ENCODE results near the gene PARN.

Gene PARN

DNA sequence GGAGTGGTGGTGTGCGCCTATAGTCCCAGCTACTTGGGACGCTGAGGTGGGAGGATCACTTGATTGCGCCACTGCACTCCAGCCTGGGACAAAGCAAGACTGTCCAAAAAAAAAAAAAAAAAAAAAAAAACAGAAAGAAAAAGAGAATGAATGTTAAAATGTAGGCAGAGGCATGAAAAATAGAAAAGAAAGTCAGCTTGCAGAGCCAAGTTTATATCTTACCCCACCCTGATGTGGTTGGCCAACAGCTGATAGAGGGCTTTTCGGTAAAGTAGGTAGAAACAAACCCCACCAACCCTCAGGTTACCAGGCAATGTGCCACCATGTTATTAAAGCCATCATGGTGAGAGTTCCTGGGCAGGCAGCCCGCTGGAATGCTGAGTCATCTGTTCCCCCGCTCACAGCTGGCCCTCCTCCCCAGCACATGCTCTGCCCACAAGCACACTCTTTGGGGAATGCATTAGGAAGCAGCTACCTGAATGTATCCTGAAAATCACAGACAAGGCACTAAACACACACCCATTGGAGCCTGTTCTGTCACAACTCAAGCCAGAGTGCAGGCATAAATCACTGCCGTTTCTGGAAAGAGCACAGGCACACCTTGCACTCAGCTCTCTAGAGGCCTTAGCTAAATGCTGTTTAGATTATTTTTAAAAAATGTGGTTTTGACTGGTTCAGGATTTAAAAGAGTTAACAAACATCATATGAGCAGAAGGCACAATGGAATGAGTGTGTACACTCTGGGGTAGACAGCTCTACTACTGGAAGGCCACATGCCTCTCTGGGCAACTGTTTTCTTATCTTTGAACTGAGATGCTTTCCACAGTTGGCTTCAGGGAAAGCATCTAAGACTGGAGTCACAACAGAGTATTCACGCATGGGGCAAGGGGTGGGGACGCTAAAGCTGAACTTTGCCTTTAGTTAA, 128.5 kb downstream of the PARN start:
- no peak for DNase-seq
- TF ChIP-seq, protein P1, sequence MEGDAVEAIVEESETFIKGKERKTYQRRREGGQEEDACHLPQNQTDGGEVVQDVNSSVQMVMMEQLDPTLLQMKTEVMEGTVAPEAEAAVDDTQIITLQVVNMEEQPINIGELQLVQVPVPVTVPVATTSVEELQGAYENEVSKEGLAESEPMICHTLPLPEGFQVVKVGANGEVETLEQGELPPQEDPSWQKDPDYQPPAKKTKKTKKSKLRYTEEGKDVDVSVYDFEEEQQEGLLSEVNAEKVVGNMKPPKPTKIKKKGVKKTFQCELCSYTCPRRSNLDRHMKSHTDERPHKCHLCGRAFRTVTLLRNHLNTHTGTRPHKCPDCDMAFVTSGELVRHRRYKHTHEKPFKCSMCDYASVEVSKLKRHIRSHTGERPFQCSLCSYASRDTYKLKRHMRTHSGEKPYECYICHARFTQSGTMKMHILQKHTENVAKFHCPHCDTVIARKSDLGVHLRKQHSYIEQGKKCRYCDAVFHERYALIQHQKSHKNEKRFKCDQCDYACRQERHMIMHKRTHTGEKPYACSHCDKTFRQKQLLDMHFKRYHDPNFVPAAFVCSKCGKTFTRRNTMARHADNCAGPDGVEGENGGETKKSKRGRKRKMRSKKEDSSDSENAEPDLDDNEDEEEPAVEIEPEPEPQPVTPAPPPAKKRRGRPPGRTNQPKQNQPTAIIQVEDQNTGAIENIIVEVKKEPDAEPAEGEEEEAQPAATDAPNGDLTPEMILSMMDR (IDR thresholded peaks at IDR 0.05; ENCODE audit: low read depth, low read length), result no peak
- Histone ChIP-seq H3K9me3 (ENCODE audit: severe bottlenecking) (no peaks in the 10 kb centered on the region), H3K27ac (no peak overlapping the region), H3K36me3 (no peaks in the 10 kb centered on the region), H3K27me3 (ENCODE audit: insufficient read depth, low read depth, severe bottlenecking) (no peaks in the 10 kb centered on the region), H3K4me3 (ENCODE audit: low read depth, low read length) (no peak overlapping the region)

DNA sequence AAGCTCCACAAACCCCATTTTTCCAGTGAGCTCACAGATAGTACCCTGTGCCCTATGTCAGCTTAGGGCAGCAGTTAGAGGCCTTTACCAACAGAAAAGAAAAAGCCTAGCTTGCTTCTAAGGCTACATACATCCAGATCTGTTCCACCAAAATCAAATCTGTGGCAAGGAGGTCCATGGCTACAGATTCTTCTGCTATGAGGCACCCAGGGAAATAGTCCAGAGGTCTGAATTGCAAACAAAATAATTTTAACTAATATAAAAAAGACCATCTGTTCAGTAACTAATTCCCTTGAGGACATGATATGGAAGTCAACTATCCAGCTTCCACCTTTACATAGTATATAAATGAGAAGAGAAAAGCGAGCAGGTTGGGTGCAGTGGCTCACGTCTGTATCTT, 129.3 kb downstream of the PARN start:
- TF ChIP-seq, protein P1 (IDR thresholded peaks at IDR 0.05; ENCODE audit: low read depth, low read length), result no peak
- Histone ChIP-seq H3K9me3 (ENCODE audit: severe bottlenecking) (no peaks in the 10 kb centered on the region), H3K36me3 (no peaks in the 10 kb centered on the region), H3K4me3 (ENCODE audit: low read depth, low read length) (no peak overlapping the region), H3K27me3 (ENCODE audit: insufficient read depth, low read depth, severe bottlenecking) (no peaks in the 10 kb centered on the region), H3K27ac (no peak overlapping the region; the same call in 1 of the 2 replicates)
- no peak for DNase-seq

DNA sequence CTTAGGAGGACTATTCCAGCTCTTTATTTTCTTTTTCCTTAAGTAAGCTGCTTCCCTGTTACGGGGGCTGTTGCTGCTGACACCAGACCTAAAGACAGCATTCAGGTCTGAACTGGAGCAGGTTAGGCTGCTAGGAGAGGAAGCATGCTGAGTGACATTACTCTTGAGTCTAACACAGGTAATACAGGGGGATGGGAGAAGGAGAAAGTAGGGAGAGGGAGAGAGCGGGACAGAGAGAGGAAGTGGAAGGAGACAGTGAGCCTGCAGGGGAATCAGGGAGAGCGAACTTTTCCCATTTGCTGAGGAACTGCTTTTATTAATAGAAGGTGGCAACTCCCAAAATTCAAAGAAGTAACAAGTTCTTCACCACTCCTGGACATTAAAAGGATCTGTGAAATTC, 130.9 kb downstream of the PARN start:
- TF ChIP-seq, protein P1 (IDR thresholded peaks at IDR 0.05; ENCODE audit: low read depth, low read length), result no peak
- DNase-seq, result no peak

DNA sequence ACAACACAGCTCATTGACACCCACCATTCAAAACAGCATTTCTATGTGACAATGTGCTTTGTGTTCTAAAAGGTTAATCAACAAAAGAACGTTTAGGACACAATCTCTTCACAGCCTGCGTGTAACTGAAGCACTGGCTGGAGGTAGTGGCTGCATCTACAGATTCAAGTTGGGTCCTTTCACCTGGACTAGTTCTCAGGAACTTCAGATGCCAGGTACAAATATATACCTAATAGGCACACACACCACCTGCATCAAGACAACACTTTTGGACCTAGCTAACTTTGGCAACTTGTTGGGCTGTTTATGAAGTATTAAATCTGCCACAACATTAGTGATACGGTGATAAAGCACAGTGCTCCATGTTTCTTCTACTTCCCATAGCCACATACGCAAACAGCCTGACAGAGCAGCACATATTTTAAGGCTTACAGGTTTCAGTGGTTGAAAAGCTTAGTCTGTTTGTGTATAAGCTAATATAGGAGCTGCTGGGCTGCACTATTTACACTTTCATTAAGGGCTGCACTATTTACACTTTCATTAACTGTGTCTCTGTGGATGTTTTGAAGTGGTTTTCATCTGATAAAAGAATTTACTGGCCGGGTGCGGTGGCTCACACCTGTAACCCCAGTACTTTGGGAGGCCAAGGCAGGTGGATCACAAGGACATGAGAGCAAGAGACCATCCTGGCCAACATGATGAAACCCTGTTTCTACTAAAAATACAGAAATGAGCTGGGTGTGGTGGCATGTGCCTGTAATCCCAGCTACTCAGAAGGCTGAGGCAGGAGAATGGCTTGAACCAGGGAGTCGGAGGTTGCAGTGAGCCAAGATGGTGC, 132.6 kb downstream of the PARN start:
- TF ChIP-seq, protein P1 (IDR thresholded peaks at IDR 0.05; ENCODE audit: low read depth, low read length), result no peak
- no peak overlapping the region for H3K27ac ChIP-seq
- DNase-seq, result no peak
- H3K9me3 ChIP-seq (ENCODE audit: severe bottlenecking), result no peaks in the 10 kb centered on the region
- no peak overlapping the region for H3K4me3 ChIP-seq (ENCODE audit: low read depth, low read length)
- no peaks in the 10 kb centered on the region for H3K36me3 ChIP-seq
- H3K27me3 ChIP-seq (ENCODE audit: insufficient read depth, low read depth, severe bottlenecking), result no peaks in the 10 kb centered on the region

More for the DNA sequence above, 130.9 kb downstream of the PARN start:
- H3K27ac ChIP-seq, result no peak overlapping the region
- H3K9me3 ChIP-seq (ENCODE audit: severe bottlenecking), result no peaks in the 10 kb centered on the region
- H3K36me3 ChIP-seq, result no peaks in the 10 kb centered on the region
- no peaks in the 10 kb centered on the region for H3K27me3 ChIP-seq (ENCODE audit: insufficient read depth, low read depth, severe bottlenecking)
- no peak overlapping the region for H3K4me3 ChIP-seq (ENCODE audit: low read depth, low read length)

DNA sequence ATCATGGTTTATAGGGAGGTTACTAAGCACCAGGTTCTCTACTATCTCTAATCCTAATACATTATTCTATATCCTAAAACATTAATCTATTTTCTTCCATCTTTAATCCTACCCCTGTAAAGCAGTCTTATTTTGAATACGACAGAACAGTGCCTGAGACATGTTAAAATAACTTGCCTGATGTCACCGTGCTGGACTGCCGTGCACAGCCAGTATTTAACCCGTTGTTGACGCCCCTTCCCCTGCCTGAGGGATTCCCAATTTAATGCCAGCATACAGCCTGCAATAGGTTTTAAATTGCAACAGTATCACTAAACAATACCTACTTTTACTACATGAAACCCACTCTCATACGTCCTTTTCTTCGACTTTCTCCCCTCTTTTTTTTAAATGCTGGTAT, 133.3 kb downstream of the PARN start:
- H3K27ac ChIP-seq, result no peak overlapping the region
- no peak overlapping the region for H3K4me3 ChIP-seq (ENCODE audit: low read depth, low read length)
- TF ChIP-seq, protein P1 (IDR thresholded peaks at IDR 0.05; ENCODE audit: low read depth, low read length), result no peak
- no peaks in the 10 kb centered on the region for H3K9me3 ChIP-seq (ENCODE audit: severe bottlenecking)
- no peak for DNase-seq
- no peaks in the 10 kb centered on the region for H3K36me3 ChIP-seq
- no peaks in the 10 kb centered on the region for H3K27me3 ChIP-seq (ENCODE audit: insufficient read depth, low read depth, severe bottlenecking)
